HG02840 (cell line): ENCODE data around the gene FBLN1.
"Not testable (repeated sequence)": the region's sequence is repeated elsewhere in the genome, so short reads cannot be mapped to it uniquely, and the experiment has no call there.

ENCODE experiments used
- ATAC-seq: cut with Tn5 transposase; IDR thresholded peaks from one replicate; pipeline ENCODE4 v1.9.1; 2021; ENCODE audit warnings: mild to moderate bottlenecking, moderate library complexity, moderate number of reproducible peaks; ENCODE audit not compliant: unreplicated experiment, low FRiP score

Gene FBLN1

GRCh38 chr22:45580726-45581381 is 78.2 kb downstream of the FBLN1 start:
- no peak for ATAC-seq

DNA sequence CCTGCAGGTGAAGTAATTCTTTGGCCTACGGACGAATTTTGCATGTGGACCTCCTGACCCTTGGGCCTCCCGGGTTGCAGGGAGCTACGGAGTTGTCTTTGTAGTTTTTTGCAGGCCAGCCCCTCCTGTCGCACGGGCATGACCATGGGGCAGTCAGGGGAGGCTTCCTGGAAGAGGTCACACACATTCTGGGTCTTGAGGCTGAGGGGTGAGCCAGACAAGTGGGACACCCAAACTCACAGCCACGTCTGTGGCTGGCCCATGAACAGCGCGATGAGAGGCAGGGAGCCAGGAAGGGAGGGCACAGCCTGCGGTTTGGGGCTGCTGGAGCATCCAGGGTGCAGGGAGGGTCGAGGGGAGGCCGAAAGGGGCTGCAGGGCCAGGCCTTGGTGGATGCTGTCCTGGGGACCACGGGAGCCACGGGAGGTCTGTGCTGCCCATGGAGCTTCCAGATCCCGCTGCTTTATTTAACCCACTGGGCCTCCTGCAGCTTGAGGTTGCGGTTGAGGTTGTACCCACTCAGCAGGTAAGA is 78.9 kb downstream of the FBLN1 start:
- ATAC-seq, result no peak

- ATAC-seq, result no peak
Measured at GRCh38 chr22:45582236-45582954, 79.7 kb downstream of the FBLN1 start.

GRCh38 chr22:45582955-45583320 is 80.3 kb downstream of the FBLN1 start:
- ATAC-seq, result no peak

GRCh38 chr22:45583504-45583903 is 80.8 kb downstream of the FBLN1 start:
- no peak for ATAC-seq

- ATAC-seq, result no peak
Measured at GRCh38 chr22:45584121-45584570, 81.5 kb downstream of the FBLN1 start.

DNA sequence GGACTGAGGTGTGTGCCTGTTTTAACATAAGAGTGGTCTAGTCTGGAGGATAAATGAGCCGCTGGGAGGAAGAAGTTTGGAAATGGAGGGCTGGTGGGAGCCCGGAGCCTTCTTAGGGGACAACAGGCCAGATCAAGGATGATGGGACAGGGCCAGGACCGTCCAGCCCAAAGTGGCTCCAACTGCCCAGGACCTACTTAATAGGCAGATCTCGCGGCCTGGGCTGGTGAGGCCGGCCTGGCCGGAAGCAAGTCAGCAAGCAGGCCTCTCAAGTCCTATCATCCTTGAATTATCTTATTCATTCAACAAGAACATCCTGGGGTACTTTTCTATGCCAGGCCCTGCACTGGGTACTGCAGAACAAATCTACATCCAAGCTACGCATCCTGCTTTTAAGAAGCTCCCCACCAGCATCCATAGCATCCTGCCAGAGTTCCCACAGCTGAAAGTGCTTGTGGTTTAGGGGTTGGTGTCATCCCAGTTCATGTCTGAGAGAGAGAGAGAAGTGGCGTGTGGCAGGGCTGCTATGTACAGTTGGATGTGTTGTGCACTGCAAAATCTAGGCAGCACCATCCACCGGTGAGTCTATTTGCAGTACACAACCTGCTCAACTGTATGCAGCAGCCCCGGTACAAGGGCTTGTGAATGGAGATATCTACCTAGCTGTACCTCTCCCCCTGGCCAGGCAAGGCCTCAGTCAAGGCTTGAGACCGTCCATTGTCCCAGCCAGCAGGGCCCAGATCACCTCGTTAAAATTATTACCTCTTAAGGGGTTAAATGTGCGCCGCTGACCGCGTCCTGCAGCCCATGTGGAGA is 82.1 kb downstream of the FBLN1 start:
- no peak for ATAC-seq

DNA sequence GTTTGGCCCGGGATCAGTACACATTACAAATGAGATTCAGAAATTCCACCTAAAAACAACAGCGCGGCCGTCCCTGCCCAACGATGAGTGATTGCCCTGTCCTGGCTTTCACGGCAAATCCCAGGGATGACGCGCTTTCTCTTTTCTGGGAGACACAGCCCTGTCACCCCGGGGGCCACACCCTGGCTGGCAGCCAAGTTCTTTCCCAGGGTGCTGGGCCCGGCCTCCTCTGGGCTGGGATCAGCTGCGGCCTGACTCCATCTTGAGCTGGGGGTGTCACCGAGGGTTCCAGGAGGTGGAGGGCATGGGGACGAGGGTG is 82.7 kb downstream of the FBLN1 start:
- no peak for ATAC-seq

DNA sequence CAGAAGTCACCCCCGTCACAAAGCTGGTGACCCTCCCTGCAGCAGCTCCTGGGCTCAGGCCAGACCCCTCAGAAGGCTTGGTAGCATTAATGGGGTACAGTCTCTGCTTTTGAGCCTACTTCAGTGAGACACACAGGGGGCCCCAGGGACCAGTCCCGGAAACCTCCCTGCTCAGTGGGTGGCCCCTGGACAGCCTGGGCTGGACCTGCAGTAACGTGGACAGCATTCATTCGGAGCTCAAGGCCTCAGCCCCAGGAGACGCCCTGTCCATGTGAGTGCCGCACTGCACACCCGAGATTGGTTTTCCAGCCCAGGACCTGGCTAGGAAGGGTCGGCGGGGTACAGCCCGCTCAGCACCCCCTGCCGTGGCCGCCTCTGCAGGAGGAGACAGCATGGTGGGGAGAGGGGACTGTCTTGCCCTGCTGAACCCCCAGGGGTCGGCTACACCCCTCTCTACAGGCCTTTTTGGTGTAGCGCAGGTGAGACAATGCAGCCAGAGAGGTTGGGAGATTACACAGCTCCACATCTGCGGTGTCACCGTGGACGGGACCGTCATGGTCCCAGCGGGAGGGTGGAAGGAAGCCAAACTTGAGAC is 83.4 kb downstream of the FBLN1 start:
- no peak for ATAC-seq

GRCh38 chr22:45586651-45587405 is 84.1 kb downstream of the FBLN1 start:
- ATAC-seq, result no peak

DNA sequence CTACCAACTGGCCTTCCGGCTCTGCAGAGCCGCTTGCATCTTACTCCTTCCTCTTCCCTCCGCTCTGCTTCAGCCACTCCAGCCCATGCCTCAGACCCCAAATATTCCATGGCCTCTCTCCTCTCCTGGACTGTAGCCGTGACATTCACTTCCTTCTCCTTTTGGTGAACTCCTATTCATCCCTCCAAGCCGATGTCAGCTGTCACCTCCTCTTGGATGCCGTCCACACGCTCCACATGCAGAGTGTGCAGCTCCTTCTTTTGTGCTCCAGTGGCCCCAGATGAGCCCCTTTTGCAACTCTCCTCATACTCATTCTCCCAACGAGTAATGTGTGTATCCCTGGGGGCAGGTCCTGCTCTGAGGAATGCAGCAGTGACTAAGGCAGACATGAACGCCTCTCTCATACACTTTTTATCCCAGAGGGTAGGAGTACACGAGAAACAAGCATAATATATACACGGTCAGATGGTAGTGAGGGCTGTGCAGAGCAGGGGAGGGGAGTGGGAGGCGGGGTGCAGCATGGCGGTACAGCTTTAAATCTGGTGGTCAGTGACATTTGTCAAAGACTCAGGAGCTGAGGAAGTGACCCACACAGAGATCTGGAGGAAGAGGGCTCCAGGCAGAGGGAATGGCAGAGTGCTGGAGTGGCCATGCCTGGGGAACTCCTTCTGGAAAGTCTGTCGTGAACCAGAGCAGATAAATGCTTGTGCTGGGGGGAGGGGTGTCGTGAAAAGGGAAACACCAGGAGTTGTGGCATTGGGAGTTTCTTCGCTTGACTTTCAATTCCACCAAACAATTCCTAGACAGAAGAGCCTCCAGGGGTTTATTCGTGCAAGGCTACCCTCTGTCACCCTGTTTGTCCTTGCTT is 85.2 kb downstream of the FBLN1 start:
- ATAC-seq, result no peak

DNA sequence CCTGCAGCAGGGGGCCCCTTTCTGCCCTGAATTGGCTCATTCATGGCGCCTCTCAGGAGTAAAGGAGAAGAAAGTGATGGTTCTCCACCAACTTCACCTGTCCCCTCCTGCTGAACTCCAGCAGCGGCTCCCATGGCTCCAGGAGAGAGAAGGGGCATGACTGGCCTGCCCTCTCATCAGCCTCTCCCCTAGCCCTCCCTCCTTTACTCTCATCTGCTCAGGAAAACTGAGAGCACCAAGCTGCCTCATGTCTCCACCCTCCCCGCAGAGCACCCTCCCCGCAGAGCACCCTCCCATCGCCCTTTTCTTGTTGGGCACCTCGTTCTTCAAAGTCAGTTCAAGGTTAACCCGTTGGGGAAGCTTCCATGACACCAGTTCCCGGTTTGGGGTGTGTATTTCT is 86.9 kb downstream of the FBLN1 start:
- ATAC-seq, result no peak

- ATAC-seq, result no peak
Measured at GRCh38 chr22:45590262-45590661, 87.6 kb downstream of the FBLN1 start.

GRCh38 chr22:45591633-45592213 is 89.0 kb downstream of the FBLN1 start:
- not testable (repeated sequence) for ATAC-seq

DNA sequence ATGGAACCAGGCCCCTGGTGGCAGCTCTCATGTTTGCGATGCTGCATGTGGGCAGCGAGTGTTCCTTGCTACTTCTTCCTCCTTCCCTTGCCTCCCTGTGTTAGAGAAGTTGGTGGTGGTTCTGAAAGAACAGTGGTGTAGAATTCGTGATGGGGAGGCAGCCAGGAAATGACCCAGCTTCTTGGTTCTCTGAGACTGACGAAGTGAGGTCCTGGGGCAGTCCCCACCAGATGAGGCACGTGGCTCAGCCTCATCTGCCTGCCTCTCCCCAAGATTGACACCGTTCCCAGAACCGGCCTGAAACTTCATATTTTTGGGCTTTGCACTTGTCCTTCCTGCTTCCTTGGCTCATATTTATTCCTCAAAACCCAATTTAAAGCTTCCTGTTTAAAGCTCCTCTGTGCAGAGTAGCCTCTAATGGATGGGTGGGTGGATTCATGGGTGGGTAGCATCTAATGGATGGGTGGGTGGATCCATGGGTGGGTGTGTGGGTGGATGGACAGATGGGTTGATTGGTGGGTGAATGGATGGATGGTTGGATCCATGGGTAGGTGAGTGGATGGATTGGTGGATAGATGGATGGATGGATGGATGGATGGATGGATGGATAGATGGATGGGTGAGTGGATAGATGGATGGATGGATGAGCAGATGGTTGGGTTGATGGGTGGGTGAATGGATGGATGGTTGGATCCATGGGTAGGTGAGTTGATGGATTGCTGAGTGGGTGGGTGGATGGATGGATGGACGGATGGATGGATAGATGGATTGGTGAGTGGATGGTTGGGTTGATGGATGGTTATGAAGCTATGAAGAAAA is 91.6 kb downstream of the FBLN1 start:
- ATAC-seq, result no peak

DNA sequence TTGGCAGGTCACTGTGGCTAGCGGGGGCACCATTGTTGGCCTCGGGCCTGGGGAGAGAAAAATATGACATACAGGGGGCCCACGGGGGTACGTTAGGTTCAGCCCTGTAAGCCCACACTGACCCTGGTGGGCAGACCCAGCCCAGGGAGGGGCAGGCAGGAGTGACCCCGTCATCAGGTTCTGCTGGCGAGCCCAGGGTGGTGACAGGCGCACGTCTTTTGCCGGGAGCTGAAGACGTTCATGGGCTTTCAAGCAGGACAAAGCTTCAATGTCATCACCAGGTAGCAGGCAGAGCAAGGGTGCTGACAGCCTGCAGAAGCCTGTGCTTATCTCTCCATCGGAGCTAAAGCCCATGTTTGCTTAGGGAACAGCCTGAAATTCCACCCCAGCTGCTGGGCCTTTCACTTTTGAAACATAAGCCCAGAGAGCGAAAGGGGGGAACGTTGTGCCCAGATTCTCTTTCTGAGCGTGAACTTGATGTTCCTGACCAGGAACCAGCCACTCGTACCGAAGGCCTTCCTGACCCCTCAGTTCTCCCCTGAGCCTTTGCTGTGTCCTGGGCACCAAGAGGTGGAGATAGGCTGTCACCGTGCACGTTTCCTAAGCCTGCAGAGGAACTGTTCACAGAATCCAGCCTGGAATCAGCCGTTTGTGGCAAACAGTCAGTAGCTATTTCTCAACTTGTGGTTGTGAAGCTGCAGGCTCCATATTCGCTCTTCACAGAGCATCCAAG is 94.9 kb downstream of the FBLN1 start:
- no peak for ATAC-seq

DNA sequence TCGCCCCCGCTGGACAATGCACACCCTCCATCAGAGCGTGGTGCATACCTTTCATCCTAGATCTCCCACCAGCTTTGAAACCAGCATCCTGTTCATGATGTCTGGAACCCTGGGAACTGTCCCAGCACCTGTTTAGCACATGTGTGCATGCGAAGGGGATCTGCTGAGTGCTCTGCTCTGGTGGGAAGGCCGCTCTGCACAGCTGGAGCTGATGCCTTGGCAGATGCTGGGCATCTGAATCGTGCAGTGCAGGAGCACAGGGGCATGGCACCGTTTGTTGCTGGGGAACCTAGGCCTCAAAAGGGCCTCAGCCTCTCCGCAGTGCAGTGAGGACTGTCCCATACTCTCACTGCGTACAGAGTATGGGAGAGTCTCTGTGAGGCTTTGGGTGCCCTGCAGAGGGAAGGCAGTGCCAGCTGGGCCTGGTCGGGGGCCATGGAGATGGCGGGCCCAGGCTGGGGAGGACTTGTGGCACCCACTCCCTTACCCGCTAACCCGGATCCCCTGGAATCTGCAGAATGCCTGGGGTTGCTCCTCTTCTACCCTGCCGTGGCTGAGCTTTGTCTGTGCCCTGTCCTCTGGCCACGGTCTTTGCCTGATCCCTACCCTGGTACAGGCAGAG is 96.0 kb downstream of the FBLN1 start:
- no peak for ATAC-seq
